ENCODE results near the gene CCDC171. TPM values are rescaled to one million over a fixed set of nuclear protein-coding genes. Genes with fewer than 3 reads are reported as not detected.
A peak's percentile ranks its signal among the peaks of the same experiment; 100 is the strongest.

The CCDC171 gene
- total and polyA plus RNA-seq, 5 donors from 2014 or later, result 0.05 to 1.1 (median 0.29) TPM

DNA sequence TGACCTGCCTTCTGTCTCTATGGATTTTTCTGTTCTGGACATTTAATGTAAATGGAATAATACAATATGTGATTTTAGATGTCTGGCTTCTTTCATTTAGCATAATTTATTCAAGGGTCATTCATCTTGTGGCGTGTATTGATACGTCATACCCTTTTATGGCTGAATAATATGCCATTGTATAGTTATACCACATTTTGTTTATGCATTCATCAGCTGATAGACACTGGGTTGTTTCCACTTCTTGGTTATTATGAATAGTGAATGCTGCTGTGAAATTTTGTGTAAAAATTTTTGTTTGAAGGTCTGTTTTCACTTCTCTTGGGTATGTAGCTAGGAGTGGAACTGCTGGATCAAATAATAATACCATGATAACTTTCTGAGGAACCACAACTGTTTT is 298.9 kb downstream of the CCDC171 start:
- H3K27ac Mint-ChIP-seq, result no peak overlapping the region
- H3K27me3 Mint-ChIP-seq, result no peaks in the 10 kb centered on the region
- Histone ChIP-seq H3K4me1 (ENCODE audit: control insufficient read depth, insufficient read depth, low read length, poor library complexity, severe bottlenecking) (no peaks in the 10 kb centered on the region), H3K27me3 (ENCODE audit: control insufficient read depth, insufficient read depth, low read length) (no peaks in the 10 kb centered on the region), H3K4me3 (ENCODE audit: low read depth, low read length) (no peak overlapping the region), H3K9me3 (ENCODE audit: control insufficient read depth in 2 of 2, low read length in 2 of 2) (no peaks in the 10 kb centered on the region), H3K27ac (ENCODE audit: insufficient read depth, low read length, poor library complexity, severe bottlenecking) (no peak overlapping the region), H3K36me3 (ENCODE audit: control insufficient read depth, insufficient read depth, low read length) (no peaks in the 10 kb centered on the region)
- peaks cover 0 to 2% (median 0%) of the 10 kb centered on the region in 4 donors for H3K4me1 Mint-ChIP-seq
- H3K4me3 Mint-ChIP-seq, result no peak overlapping the region
- no peaks in the 10 kb centered on the region for H3K36me3 Mint-ChIP-seq
- no peaks in the 10 kb centered on the region for H3K9me3 Mint-ChIP-seq
- ATAC-seq (ENCODE audit: low read depth in 2 of 2), result no peak
- no peak for DNase-seq

DNA sequence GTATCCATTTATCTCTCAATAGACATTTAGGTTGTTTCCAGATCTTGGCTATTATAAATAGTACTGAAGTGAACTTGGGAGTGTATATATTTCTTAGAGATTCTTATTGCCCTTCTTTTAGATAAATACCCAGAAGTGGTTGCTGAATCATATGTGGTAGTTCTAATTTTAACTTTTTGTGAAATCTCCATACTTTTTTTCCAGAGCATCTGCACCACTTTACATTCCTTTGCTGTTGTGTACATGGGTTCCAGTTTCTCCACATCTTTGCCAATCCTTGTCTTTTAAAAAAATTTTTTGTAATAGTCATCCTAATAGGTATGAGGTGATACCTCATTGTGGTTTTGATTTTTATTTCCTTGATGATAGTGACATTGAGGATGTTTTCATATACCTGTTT is 303.7 kb downstream of the CCDC171 start:
- Mint-ChIP-seq H3K9me3 (peaks cover 0 to 2% (median 0%) of the 10 kb centered on the region in 7 donors), H3K27ac (no peak overlapping the region), H3K36me3 (no peaks in the 10 kb centered on the region), H3K4me1 (peaks cover 0 to 2% (median 0%) of the 10 kb centered on the region in 4 donors), H3K27me3 (no peaks in the 10 kb centered on the region), H3K4me3 (no peak overlapping the region)
- no peak for ATAC-seq (ENCODE audit: low read depth in 2 of 2)
- no peak for DNase-seq
- no peak overlapping the region for H3K4me3 ChIP-seq (ENCODE audit: low read depth, low read length)
- no peaks in the 10 kb centered on the region for H3K4me1 ChIP-seq (ENCODE audit: control insufficient read depth, insufficient read depth, low read length, poor library complexity, severe bottlenecking)
- H3K36me3 ChIP-seq (ENCODE audit: control insufficient read depth, insufficient read depth, low read length), result no peaks in the 10 kb centered on the region
- H3K27me3 ChIP-seq (ENCODE audit: control insufficient read depth, insufficient read depth, low read length), result no peaks in the 10 kb centered on the region
- no peak overlapping the region for H3K27ac ChIP-seq (ENCODE audit: insufficient read depth, low read length, poor library complexity, severe bottlenecking)
- no peaks in the 10 kb centered on the region for H3K9me3 ChIP-seq (ENCODE audit: control insufficient read depth in 2 of 2, low read length in 2 of 2)

DNA sequence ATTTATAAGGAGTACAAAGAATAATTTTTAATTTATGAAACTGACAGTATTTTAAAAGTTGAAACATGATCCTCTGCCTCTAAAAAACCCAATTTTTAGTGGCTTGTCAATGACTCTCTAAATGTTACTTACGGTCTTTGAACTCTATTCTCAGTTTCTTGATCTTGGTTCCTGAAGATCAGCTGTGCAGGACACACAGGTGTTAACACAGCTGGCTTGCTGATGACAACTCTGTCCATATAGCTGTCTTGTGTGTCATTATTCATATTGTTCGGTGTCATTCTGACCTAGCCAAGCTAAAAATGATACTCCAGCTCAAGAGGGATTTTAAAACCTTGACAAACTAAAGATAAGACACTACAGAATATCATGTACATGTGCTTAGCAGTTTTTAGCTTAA is 314.5 kb downstream of the CCDC171 start:
- Histone ChIP-seq H3K27me3 (ENCODE audit: control insufficient read depth, insufficient read depth, low read length) (no peaks in the 10 kb centered on the region), H3K4me3 (ENCODE audit: low read depth, low read length) (no peak overlapping the region), H3K36me3 (ENCODE audit: control insufficient read depth, insufficient read depth, low read length) (no peaks in the 10 kb centered on the region), H3K4me1 (ENCODE audit: control insufficient read depth, insufficient read depth, low read length, poor library complexity, severe bottlenecking) (no peaks in the 10 kb centered on the region), H3K9me3 (ENCODE audit: control insufficient read depth in 2 of 2, low read length in 2 of 2) (no peaks in the 10 kb centered on the region), H3K27ac (ENCODE audit: insufficient read depth, low read length, poor library complexity, severe bottlenecking) (no peak overlapping the region)
- DNase-seq (no peak), ATAC-seq (ENCODE audit: low read depth in 2 of 2) (no peak)
- Mint-ChIP-seq H3K27me3 (no peaks in the 10 kb centered on the region), H3K4me1 (no peaks in the 10 kb centered on the region), H3K4me3 (no peak overlapping the region), H3K9me3 (no peaks in the 10 kb centered on the region), H3K27ac (no peak overlapping the region), H3K36me3 (no peaks in the 10 kb centered on the region)

DNA sequence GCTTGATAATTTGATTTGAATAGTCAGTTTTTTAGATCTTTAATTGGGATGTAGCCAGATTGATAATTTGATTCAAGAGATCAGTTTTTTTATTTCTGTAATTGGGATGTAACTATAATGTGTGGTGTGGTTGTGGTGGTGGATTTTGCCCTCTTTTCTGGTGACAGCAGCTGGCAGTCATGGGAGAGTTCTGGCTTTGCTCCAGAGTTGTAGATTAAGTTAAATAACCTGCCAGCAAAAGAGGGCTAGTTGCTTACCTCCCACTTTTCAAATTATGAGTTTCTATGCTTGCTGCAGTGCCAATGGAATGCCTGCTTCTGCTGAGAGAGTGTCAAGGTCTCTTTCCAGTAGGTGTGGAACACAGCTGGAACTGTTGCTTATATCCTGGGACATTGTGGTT is 315.1 kb downstream of the CCDC171 start:
- no peaks in the 10 kb centered on the region for H3K27me3 ChIP-seq (ENCODE audit: control insufficient read depth, insufficient read depth, low read length)
- no peaks in the 10 kb centered on the region for H3K36me3 Mint-ChIP-seq
- H3K4me3 ChIP-seq (ENCODE audit: low read depth, low read length), result no peak overlapping the region
- no peaks in the 10 kb centered on the region for H3K9me3 ChIP-seq (ENCODE audit: control insufficient read depth in 2 of 2, low read length in 2 of 2)
- no peaks in the 10 kb centered on the region for H3K4me1 ChIP-seq (ENCODE audit: control insufficient read depth, insufficient read depth, low read length, poor library complexity, severe bottlenecking)
- no peaks in the 10 kb centered on the region for H3K27me3 Mint-ChIP-seq
- H3K36me3 ChIP-seq (ENCODE audit: control insufficient read depth, insufficient read depth, low read length), result no peaks in the 10 kb centered on the region
- no peak for DNase-seq
- no peak for ATAC-seq (ENCODE audit: low read depth in 2 of 2)
- no peak overlapping the region for H3K4me3 Mint-ChIP-seq
- H3K27ac Mint-ChIP-seq, result no peak overlapping the region
- no peaks in the 10 kb centered on the region for H3K9me3 Mint-ChIP-seq
- no peak overlapping the region for H3K27ac ChIP-seq (ENCODE audit: insufficient read depth, low read length, poor library complexity, severe bottlenecking)
- no peaks in the 10 kb centered on the region for H3K4me1 Mint-ChIP-seq

DNA sequence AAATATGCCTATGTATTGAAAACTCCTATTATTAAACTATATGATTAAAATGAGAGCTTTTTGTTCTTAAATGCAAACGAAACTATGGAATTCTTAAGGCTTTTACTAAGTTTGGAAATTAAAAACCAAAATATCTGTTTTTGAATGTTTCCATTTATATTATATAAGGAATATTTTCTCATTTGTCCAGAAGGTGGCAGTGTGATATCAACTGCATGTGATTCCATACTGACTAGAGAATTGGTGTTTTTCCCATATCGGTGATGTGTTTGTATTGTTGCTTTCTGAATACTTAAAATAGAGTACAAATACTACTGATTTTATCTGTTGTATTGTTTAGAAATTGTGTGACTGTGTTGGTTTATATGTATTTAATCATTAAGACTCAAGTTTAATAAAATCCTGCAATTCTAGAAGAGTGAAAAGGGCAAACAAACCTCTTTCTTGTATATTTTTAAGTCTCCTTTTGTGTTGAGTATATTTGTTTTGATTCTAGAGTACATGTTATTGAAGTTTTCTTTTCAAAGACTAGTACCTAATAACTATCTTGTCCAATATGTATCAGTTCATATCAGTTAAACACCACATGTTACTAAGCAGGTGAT is 320.8 kb downstream of the CCDC171 start:
- no peak overlapping the region for H3K27ac ChIP-seq (ENCODE audit: insufficient read depth, low read length, poor library complexity, severe bottlenecking)
- Mint-ChIP-seq H3K4me3 (no peak overlapping the region), H3K36me3 (no peaks in the 10 kb centered on the region), H3K27ac (no peak overlapping the region), H3K27me3 (peaks cover 5% of the 10 kb centered on the region), H3K9me3 (no peaks in the 10 kb centered on the region), H3K4me1 (no peaks in the 10 kb centered on the region)
- no peak for ATAC-seq (ENCODE audit: low read depth in 2 of 2)
- no peaks in the 10 kb centered on the region for H3K9me3 ChIP-seq (ENCODE audit: control insufficient read depth in 2 of 2, low read length in 2 of 2)
- no peaks in the 10 kb centered on the region for H3K27me3 ChIP-seq (ENCODE audit: control insufficient read depth, insufficient read depth, low read length)
- DNase-seq, result peak in 1 of 3 donors; percentile 35
- no peaks in the 10 kb centered on the region for H3K36me3 ChIP-seq (ENCODE audit: control insufficient read depth, insufficient read depth, low read length)
- no peak overlapping the region for H3K4me3 ChIP-seq (ENCODE audit: low read depth, low read length)
- H3K4me1 ChIP-seq (ENCODE audit: control insufficient read depth, insufficient read depth, low read length, poor library complexity, severe bottlenecking), result no peaks in the 10 kb centered on the region

DNA sequence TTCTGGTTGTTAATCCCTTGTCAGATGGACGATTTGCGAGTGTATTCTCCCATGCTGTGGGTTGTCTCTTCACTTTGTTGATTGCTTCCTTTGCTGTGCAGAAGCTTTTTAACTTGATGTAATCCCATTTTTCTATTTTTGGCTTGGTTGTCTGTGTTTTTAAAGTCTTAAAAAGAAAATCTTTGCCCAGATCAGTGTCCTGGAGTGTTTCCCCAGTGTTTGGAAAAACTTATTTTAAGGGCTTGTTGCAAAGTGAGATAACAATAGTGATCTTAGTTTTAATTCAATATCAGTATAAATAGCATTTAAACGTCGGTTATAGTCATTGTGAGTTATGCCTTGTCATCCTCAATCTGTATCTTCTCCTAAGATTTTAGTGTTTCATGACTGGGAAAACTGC is 329.5 kb downstream of the CCDC171 start:
- no peak overlapping the region for H3K27ac ChIP-seq (ENCODE audit: insufficient read depth, low read length, poor library complexity, severe bottlenecking)
- H3K27me3 Mint-ChIP-seq, result no peaks in the 10 kb centered on the region
- no peak for ATAC-seq (ENCODE audit: low read depth in 2 of 2)

DNA sequence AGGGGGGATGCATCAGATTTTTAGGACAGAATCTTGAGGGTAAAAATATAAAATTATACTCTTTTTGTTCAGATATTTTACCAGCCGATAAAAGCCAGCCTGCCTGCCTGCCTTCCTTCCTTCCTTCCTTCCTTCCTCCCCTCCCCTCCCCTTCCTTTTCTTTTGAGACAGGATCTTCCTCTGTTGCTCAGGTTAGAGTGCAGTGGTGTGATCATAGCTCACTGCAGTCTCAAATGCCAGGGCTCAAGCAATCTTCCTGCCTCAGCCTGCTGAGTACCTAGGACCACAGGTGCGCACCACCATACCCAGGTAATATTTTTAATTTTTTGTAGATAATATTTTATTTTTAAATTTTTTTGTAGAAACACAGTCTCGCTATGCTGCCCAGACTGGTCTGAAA is 330.0 kb downstream of the CCDC171 start:
- no peak overlapping the region for H3K4me3 ChIP-seq (ENCODE audit: low read depth, low read length)
- H3K27ac ChIP-seq (ENCODE audit: insufficient read depth, low read length, poor library complexity, severe bottlenecking), result no peak overlapping the region
- Mint-ChIP-seq H3K9me3 (peaks cover 0 to 2% (median 0%) of the 10 kb centered on the region in 7 donors), H3K4me3 (no peak overlapping the region), H3K36me3 (peaks cover 4% of the 10 kb centered on the region), H3K4me1 (no peaks in the 10 kb centered on the region), H3K27me3 (no peaks in the 10 kb centered on the region), H3K27ac (no peak overlapping the region)
- no peak for ATAC-seq (ENCODE audit: low read depth in 2 of 2)
- DNase-seq, result no peak
- H3K36me3 ChIP-seq (ENCODE audit: control insufficient read depth, insufficient read depth, low read length), result no peaks in the 10 kb centered on the region
- no peaks in the 10 kb centered on the region for H3K9me3 ChIP-seq (ENCODE audit: control insufficient read depth in 2 of 2, low read length in 2 of 2)
- H3K27me3 ChIP-seq (ENCODE audit: control insufficient read depth, insufficient read depth, low read length), result no peaks in the 10 kb centered on the region
- no peaks in the 10 kb centered on the region for H3K4me1 ChIP-seq (ENCODE audit: control insufficient read depth, insufficient read depth, low read length, poor library complexity, severe bottlenecking)

More for the DNA sequence above, 329.5 kb downstream of the CCDC171 start:
- Mint-ChIP-seq H3K27ac (no peak overlapping the region), H3K4me1 (no peaks in the 10 kb centered on the region), H3K4me3 (no peak overlapping the region), H3K36me3 (peaks cover 4% of the 10 kb centered on the region), H3K9me3 (peaks cover 0 to 2% (median 0%) of the 10 kb centered on the region in 7 donors)
- no peaks in the 10 kb centered on the region for H3K27me3 ChIP-seq (ENCODE audit: control insufficient read depth, insufficient read depth, low read length)
- H3K4me3 ChIP-seq (ENCODE audit: low read depth, low read length), result no peak overlapping the region
- DNase-seq, result no peak
- no peaks in the 10 kb centered on the region for H3K9me3 ChIP-seq (ENCODE audit: control insufficient read depth in 2 of 2, low read length in 2 of 2)
- no peaks in the 10 kb centered on the region for H3K4me1 ChIP-seq (ENCODE audit: control insufficient read depth, insufficient read depth, low read length, poor library complexity, severe bottlenecking)
- no peaks in the 10 kb centered on the region for H3K36me3 ChIP-seq (ENCODE audit: control insufficient read depth, insufficient read depth, low read length)

DNA sequence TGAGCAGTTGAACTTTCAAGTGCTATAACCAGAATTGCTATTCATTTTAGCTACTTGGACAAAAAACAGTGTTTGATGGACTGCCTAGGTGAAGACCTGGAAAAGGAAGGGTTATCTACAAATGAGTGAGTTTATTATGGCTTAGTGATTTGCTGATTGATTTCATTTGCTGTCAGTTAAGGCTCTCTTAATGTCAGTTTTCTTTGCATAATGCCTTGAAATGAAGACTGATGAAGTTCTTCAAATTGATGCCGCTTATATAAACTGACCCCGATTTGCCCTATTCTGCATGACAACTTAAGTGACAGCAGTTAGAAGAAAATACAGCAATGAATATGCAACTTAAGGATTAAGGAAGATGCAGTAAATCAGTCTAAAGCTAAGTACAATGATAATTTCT is 332.6 kb downstream of the CCDC171 start:
- Histone ChIP-seq H3K36me3 (ENCODE audit: control insufficient read depth, insufficient read depth, low read length) (no peaks in the 10 kb centered on the region), H3K4me1 (ENCODE audit: control insufficient read depth, insufficient read depth, low read length, poor library complexity, severe bottlenecking) (no peaks in the 10 kb centered on the region), H3K27ac (ENCODE audit: insufficient read depth, low read length, poor library complexity, severe bottlenecking) (no peak overlapping the region), H3K4me3 (ENCODE audit: low read depth, low read length) (no peak overlapping the region), H3K27me3 (ENCODE audit: control insufficient read depth, insufficient read depth, low read length) (no peaks in the 10 kb centered on the region), H3K9me3 (ENCODE audit: control insufficient read depth in 2 of 2, low read length in 2 of 2) (no peaks in the 10 kb centered on the region)
- ATAC-seq (ENCODE audit: low read depth in 2 of 2), result no peak
- H3K4me1 Mint-ChIP-seq, result no peaks in the 10 kb centered on the region
- H3K9me3 Mint-ChIP-seq, result peaks cover 0 to 2% (median 0%) of the 10 kb centered on the region in 7 donors
- peaks cover 9% of the 10 kb centered on the region for H3K36me3 Mint-ChIP-seq
- no peak for DNase-seq
- no peak overlapping the region for H3K27ac Mint-ChIP-seq
- H3K27me3 Mint-ChIP-seq, result no peaks in the 10 kb centered on the region
- H3K4me3 Mint-ChIP-seq, result no peak overlapping the region

All from CD4-positive, CD25-positive, alpha-beta regulatory T cell (primary cell).